Endothelial cell of umbilical vein (primary cell): ENCODE results near the gene C2orf76. TPM values are rescaled to one million over a fixed set of nuclear protein-coding genes. Genes with fewer than 3 reads are reported as not detected.

ENCODE experiments used
- BruUV-seq: library from RNA; stranded (reverse); fragments of 400-500 nt; replicated peaks from 2 replicates; lab custom pipeline; 2021; lab: Mats Ljungman, UMichigan
- CTCF ChIA-PET: fragments of 300-600, 350-600 bp; sonication (Branson Sonifier 250); formaldehyde crosslinking; loops from one replicate; lab custom pipeline; 2021; ENCODE audit warnings: antibody characterized with exemption, inconsistent platforms; lab: Charles Lee
- POLR2A ChIA-PET: fragments of 300-600, 350-600 bp; sonication (Branson Sonifier 250); formaldehyde crosslinking; loops from one replicate; lab custom pipeline; 2021; ENCODE audit warnings: antibody characterized with exemption, inconsistent platforms; lab: Charles Lee
- DNase-seq: peaks from one replicate; pipeline ENCODE4 v3.0.0-alpha.2; 2011; ENCODE audit warnings: low read depth, low spot score
- FAIRE-seq: peaks from 2 replicates; lab custom pipeline; 2011; peaks lifted over from hg19 to GRCh38; lab: Jason Lieb, UNC
- H2AFZ ChIP-seq: 2 replicates; pipeline ENCODE4 v1.6.0; 2012; ENCODE audit warnings: low read depth, low read length, control low read depth, inconsistent platforms
- H3K27ac ChIP-seq: 2 replicates; pipeline ENCODE4 v1.5.1; 2011; ENCODE audit warnings: low read depth, mild to moderate bottlenecking, control low read depth, low read length, moderate library complexity; ENCODE audit not compliant: insufficient read depth
- H3K27me3 ChIP-seq, 2 experiments: 2 replicates each; pipeline versions ENCODE4 v1.6.0 to v1.6.1; 2011; ENCODE audit warnings: low read length in 2 of 2, mixed read lengths in 1 of 2; ENCODE audit not compliant: control insufficient read depth in 2 of 2, insufficient read depth in 2 of 2
- H3K36me3 ChIP-seq, 2 experiments: 2 replicates in 1 of 2; 3 replicates in 1 of 2; pipeline ENCODE4 v1.5.1; 2011; ENCODE audit warnings: low read length in 2 of 2, mild to moderate bottlenecking in 1 of 2, moderate library complexity in 1 of 2; ENCODE audit not compliant: control insufficient read depth in 2 of 2, insufficient read depth in 2 of 2; ENCODE audit errors: extremely low read depth in 1 of 2
- H3K4me1 ChIP-seq: 3 replicates; pipeline ENCODE4 v1.5.1; 2011; ENCODE audit warnings: mild to moderate bottlenecking, low read length; ENCODE audit not compliant: control insufficient read depth, insufficient read depth; ENCODE audit errors: extremely low read depth
- H3K4me2 ChIP-seq: 2 replicates; pipeline ENCODE4 v1.6.1; 2011; ENCODE audit warnings: low read length, control low read depth, mixed read lengths; ENCODE audit not compliant: insufficient read depth
- H3K4me3 ChIP-seq, 3 experiments: fragments of 200-600 bp in 1 of 3; sonication (generic), shearing (Covaris generic) in 1 of 3; replicated peaks in 1 of 3; 2 replicates each; pipeline ENCODE4 v1.5.1; 2011 to 2016; ENCODE audit warnings: control low read depth in 3 of 3, low read length in 3 of 3, mild to moderate bottlenecking in 2 of 3, inconsistent platforms in 1 of 3, low read depth in 1 of 3, moderate library complexity in 1 of 3; ENCODE audit not compliant: insufficient read depth in 1 of 3
- H3K79me2 ChIP-seq: 2 replicates; pipeline ENCODE4 v1.6.0; 2012; ENCODE audit warnings: low read length, inconsistent platforms; ENCODE audit not compliant: control insufficient read depth, insufficient read depth
- H3K9ac ChIP-seq: replicated peaks from 2 replicates; pipeline ENCODE3; 2011; ENCODE audit warnings: low read length, control low read depth; ENCODE audit not compliant: insufficient read depth; ENCODE audit errors: extremely low read depth
- H3K9me1 ChIP-seq: replicated peaks from 3 replicates; pipeline ENCODE4 v1.6.0; 2011; ENCODE audit warnings: mild to moderate bottlenecking, low read length; ENCODE audit not compliant: control insufficient read depth, insufficient read depth; ENCODE audit errors: extremely low read depth
- H3K9me3 ChIP-seq: replicated peaks from 2 replicates; pipeline ENCODE4 v1.5.1; 2012; ENCODE audit warnings: low read length, inconsistent platforms; ENCODE audit not compliant: control insufficient read depth, insufficient read depth
- H4K20me1 ChIP-seq: replicated peaks from 2 replicates; pipeline ENCODE3; 2011; ENCODE audit warnings: mild to moderate bottlenecking, low read length; ENCODE audit not compliant: control insufficient read depth, insufficient read depth; ENCODE audit errors: extremely low read depth
- CTCF ChIP-seq, 2 donors: IDR thresholded peaks; 1 replicate in 1 of 2; 2 replicates in 1 of 2; pipeline ENCODE4 v1.5.1; 2011; ENCODE audit warnings: low read length in 2 of 2, mild to moderate bottlenecking in 2 of 2, moderate library complexity in 2 of 2, control low read depth in 1 of 2, inconsistent platforms in 1 of 2, low read depth in 1 of 2; ENCODE audit not compliant: insufficient read depth in 1 of 2; ENCODE audit errors: extremely low read depth in 1 of 2
- EZH2 ChIP-seq: IDR thresholded peaks from 2 replicates; pipeline ENCODE4 v1.6.1; 2012; ENCODE audit warnings: borderline replicate concordance, low read depth, mild to moderate bottlenecking, moderate library complexity, low read length, inconsistent platforms; ENCODE audit not compliant: severe bottlenecking
- FOS ChIP-seq: IDR thresholded peaks from 2 replicates; pipeline ENCODE4 v1.6.1; 2011; ENCODE audit warnings: mild to moderate bottlenecking, low read length, moderate library complexity, borderline replicate concordance; ENCODE audit not compliant: insufficient read depth
- GATA2 ChIP-seq: IDR thresholded peaks from 2 replicates; pipeline ENCODE4 v1.7.0; 2011; ENCODE audit warnings: low read depth, mild to moderate bottlenecking, moderate library complexity, mixed read lengths, low read length; ENCODE audit not compliant: insufficient read length, insufficient read depth
- JUN ChIP-seq: IDR thresholded peaks from 2 replicates; pipeline ENCODE4 v1.6.1; 2011; ENCODE audit warnings: borderline replicate concordance, low read depth; ENCODE audit not compliant: insufficient read length, insufficient read depth
- MAX ChIP-seq: IDR thresholded peaks from 2 replicates; pipeline ENCODE4 v1.6.1; 2011; ENCODE audit not compliant: insufficient read depth, insufficient read length
- MYC ChIP-seq: IDR thresholded peaks from one replicate; pipeline ENCODE4 v1.6.1; 2011; ENCODE audit warnings: mild to moderate bottlenecking, low read depth, low read length
- POLR2A ChIP-seq: IDR thresholded peaks from 2 replicates; pipeline ENCODE4 v1.6.1; 2012; ENCODE audit warnings: low read depth, mild to moderate bottlenecking, control low read depth, low read length
- POLR2AphosphoS5 ChIP-seq: IDR thresholded peaks from 2 replicates; pipeline ENCODE4 v1.6.1; 2012; ENCODE audit warnings: low read depth, mild to moderate bottlenecking, control low read depth, low read length, moderate library complexity; ENCODE audit not compliant: insufficient read depth
- dilution Hi-C: fragments of 300-500 bp; cut with MboI; formaldehyde crosslinking; loops from one replicate; pipeline ENCODE4 v1.15.0; 2019; ENCODE audit warnings: low sequenced_read_pairs; ENCODE audit not compliant: extremely low pct_ligation_motif_present
- intact Hi-C: fragments of 100-400 bp; cut with micrococcal nuclease; formaldehyde crosslinking; loops from one replicate; pipeline ENCODE4 v1.10.0; 2022
- polyA plus RNA-seq, 4 experiments: library from polyadenylated mRNA; depleted of rRNA in 3 of 4; stranded (reverse) in 3 of 4; unstranded in 1 of 4; fragments of >200 nt; gene quantifications; 2 replicates each; pipeline versions ENCODE4 v1.2.1 to v1.2.3, GENCODE V29; 2011 to 2012; ENCODE audit warnings: missing spikeins in 1 of 4
- total RNA-seq: library from RNA; stranded (reverse); gene quantifications from 2 replicates; pipeline ENCODE4 v1.2.3, GENCODE V29; 2021

The C2orf76 gene
- total and polyA plus RNA-seq, 2 donors (not counting 3 experiments of a cell fraction or from before 2014, with no cell fraction given) = 7.4 to 12.1 TPM

DNA sequence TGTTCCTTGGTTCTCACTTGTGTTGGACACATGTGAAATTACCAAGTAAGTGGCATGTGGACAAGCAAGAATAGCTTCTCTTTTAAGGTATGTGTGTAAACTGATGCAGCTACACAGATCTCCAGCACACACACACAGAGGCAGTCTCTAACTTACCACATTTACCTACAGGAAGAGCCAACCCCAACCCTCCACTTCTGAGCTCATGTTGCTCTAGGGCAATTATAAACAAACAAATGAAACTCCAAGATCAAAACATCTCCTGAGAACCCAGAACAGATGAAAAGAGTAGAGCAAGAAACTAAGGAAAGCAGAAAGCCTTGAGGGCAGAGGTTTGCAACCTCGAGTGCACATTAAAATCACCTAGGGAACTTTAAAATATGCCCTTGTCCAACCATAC is 49.0 kb upstream of the C2orf76 start:
- TF ChIP-seq POLR2AphosphoS5 = no peak
- TF ChIP-seq EZH2 = no peak
- no peak for TF ChIP-seq MYC
- no peak for TF ChIP-seq MAX
- no peak for TF ChIP-seq CTCF (IDR thresholded peaks at IDR 0.05; ENCODE audit: extremely low read depth in 1 of 2, insufficient read depth in 1 of 2, low read depth in 1 of 2, low read length in 2 of 2)
- no peak for TF ChIP-seq GATA2
- no peak for TF ChIP-seq POLR2A
- no peak for TF ChIP-seq JUN
- no peak for TF ChIP-seq FOS
- FAIRE-seq = no peak

More for the DNA sequence above, 49.0 kb upstream of the C2orf76 start:
- Histone ChIP-seq H2AFZ (no peak overlapping the region), H3K27ac (no peak overlapping the region), H4K20me1 (no peaks in the 10 kb centered on the region), H3K9me3 (no peaks in the 10 kb centered on the region), H3K27me3 (peaks cover 13 to 22% of the 10 kb centered on the region in 2 experiments), H3K9me1 (no peaks in the 10 kb centered on the region), H3K4me1 (no peaks in the 10 kb centered on the region), H3K36me3 (no peaks in the 10 kb centered on the region), H3K4me3 (no peak overlapping the region), H3K4me2 (no peak overlapping the region), H3K9ac (no peak overlapping the region), H3K79me2 (no peaks in the 10 kb centered on the region)
- ChIA-PET POLR2A (no interaction called here), CTCF (interaction anchor here (1.1 to 3.5 kb wide), 2 partner anchors 15 to 61 kb away, joined by 3 to 18 read pairs; no protein-coding TSS in a partner anchor)
- BruUV-seq = no TSS peak
- intact Hi-C loops (no loop called here), dilution Hi-C loops (no loop called here)
- DNase-seq = no peak
